ENCODE measurements around the gene EMD.

DNA sequence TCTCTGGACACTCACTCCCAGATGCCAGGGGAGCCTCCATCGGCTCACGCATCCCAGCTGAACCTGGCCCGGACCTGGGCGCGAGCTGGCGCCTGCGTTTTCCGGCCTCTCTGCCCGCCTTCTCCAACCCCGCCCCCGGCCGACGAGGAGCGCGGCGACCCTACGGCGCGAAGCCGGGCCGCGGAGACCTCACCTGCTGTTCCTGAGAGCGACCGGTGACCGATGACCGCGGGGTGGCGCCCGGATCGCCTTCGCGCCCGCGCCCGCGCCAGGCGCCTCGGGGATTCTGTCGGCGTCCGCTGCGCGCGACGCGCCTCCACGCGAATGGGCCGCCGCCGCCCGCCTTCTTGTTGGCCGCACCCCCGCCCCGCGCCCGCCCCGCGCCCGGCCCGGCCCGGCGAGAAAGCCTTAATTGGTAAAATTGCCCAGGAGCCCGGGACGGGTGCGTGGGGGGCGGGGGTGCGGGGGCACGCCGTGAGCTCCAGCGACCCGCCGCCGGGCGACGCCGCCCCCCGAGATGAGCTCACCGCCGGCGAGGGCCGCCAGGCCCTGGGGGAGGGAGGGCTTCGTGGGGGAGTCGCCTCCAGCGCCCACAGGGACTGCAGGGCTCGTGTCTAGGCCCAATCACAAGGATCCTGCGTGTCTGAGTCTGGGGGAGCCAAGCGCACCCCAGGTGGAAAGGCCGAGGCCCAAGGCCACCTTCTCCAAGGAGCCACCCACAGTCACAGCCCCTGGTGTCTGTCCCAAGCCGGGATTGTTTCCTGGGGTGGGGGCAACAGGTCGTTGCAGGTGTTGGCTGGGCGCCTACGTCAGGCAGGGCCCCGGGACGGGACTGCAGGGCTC lies 4.6 kb upstream of the EMD start, which contains the start of gene FLNA:
- TF ChIP-seq, protein P1, sequence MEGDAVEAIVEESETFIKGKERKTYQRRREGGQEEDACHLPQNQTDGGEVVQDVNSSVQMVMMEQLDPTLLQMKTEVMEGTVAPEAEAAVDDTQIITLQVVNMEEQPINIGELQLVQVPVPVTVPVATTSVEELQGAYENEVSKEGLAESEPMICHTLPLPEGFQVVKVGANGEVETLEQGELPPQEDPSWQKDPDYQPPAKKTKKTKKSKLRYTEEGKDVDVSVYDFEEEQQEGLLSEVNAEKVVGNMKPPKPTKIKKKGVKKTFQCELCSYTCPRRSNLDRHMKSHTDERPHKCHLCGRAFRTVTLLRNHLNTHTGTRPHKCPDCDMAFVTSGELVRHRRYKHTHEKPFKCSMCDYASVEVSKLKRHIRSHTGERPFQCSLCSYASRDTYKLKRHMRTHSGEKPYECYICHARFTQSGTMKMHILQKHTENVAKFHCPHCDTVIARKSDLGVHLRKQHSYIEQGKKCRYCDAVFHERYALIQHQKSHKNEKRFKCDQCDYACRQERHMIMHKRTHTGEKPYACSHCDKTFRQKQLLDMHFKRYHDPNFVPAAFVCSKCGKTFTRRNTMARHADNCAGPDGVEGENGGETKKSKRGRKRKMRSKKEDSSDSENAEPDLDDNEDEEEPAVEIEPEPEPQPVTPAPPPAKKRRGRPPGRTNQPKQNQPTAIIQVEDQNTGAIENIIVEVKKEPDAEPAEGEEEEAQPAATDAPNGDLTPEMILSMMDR (IDR thresholded peaks at IDR 0.05): peak; percentile 32
- TF ChIP-seq EZH2 (IDR thresholded peaks at IDR 0.05) (no peak), EZH2phosphoT487 (IDR thresholded peaks at IDR 0.05) (no peak)

Data from neural progenitor cell (in vitro differentiated cells).